NCI-H524 (cell line): Measurements from ENCODE around the gene KCNMB2.

Experiments used
- DNase-seq, 2 experiments: peaks; one replicate each; lab custom pipeline; 2025; lab: John Stamatoyannopoulos, UW

KCNMB2 gene

GRCh38 chr3:178868681-178869080, 332.4 kb downstream of the KCNMB2 start:
- no peak for DNase-seq

- DNase-seq: no peak
These were observed 333.8 kb downstream of the KCNMB2 start for GRCh38 chr3:178870085-178870484.

- DNase-seq: no peak
These were observed 338.9 kb downstream of the KCNMB2 start for GRCh38 chr3:178875157-178875556.

- no peak for DNase-seq
These were observed 339.6 kb downstream of the KCNMB2 start for GRCh38 chr3:178875836-178876235.

- no peak for DNase-seq
These were observed 344.0 kb downstream of the KCNMB2 start for GRCh38 chr3:178880274-178880673.
